ENCODE data around the gene PTPRO. TPM values are rescaled to one million over a fixed set of nuclear protein-coding genes. Genes with fewer than 3 reads are reported as not detected.

Gene PTPRO
- total and polyA plus RNA-seq, 10 of the 15 experiments (the other 5 are each of a cell fraction or from before 2014, with no cell fraction given): 1.2 to 5.3 (median 3.5) TPM

DNA sequence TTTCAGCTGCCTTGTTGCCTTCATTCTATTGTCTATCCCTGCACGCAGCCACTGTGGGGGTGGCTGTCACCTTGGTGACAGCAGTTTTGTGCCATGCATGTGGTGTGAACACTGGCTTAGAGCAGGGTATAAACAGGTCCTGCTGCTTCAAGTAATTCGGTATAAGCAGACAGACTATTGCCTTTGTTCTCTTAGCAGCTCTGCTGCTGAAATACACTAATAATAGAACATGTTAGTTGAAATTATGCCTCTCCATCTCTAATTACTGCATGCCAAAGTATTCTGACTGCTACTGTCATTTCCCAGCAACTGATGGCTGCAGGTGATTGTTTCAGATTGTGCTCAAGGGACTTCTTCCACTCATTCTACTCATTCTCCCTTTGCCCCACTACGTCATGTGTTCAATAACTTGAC lies 34.6 kb downstream of the PTPRO start (continued):
- TF ChIP-seq, protein P1, sequence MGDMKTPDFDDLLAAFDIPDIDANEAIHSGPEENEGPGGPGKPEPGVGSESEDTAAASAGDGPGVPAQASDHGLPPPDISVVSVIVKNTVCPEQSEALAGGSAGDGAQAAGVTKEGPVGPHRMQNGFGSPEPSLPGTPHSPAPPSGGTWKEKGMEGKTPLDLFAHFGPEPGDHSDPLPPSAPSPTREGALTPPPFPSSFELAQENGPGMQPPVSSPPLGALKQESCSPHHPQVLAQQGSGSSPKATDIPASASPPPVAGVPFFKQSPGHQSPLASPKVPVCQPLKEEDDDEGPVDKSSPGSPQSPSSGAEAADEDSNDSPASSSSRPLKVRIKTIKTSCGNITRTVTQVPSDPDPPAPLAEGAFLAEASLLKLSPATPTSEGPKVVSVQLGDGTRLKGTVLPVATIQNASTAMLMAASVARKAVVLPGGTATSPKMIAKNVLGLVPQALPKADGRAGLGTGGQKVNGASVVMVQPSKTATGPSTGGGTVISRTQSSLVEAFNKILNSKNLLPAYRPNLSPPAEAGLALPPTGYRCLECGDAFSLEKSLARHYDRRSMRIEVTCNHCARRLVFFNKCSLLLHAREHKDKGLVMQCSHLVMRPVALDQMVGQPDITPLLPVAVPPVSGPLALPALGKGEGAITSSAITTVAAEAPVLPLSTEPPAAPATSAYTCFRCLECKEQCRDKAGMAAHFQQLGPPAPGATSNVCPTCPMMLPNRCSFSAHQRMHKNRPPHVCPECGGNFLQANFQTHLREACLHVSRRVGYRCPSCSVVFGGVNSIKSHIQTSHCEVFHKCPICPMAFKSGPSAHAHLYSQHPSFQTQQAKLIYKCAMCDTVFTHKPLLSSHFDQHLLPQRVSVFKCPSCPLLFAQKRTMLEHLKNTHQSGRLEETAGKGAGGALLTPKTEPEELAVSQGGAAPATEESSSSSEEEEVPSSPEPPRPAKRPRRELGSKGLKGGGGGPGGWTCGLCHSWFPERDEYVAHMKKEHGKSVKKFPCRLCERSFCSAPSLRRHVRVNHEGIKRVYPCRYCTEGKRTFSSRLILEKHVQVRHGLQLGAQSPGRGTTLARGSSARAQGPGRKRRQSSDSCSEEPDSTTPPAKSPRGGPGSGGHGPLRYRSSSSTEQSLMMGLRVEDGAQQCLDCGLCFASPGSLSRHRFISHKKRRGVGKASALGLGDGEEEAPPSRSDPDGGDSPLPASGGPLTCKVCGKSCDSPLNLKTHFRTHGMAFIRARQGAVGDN (IDR thresholded peaks at IDR 0.05): no peak
- TF ChIP-seq SMC3 (IDR thresholded peaks at IDR 0.05; ENCODE audit: borderline replicate concordance, low read length) (no peak), ZBED1 (IDR thresholded peaks at IDR 0.05; ENCODE audit: borderline replicate concordance) (no peak), ESRRA (IDR thresholded peaks at IDR 0.05; ENCODE audit: low read length) (no peak), BCLAF1 (IDR thresholded peaks at IDR 0.05) (no peak), CHD2 (IDR thresholded peaks at IDR 0.05; ENCODE audit: borderline replicate concordance, low read depth, low read length) (no peak), HDAC6 (IDR thresholded peaks at IDR 0.05; ENCODE audit: unreplicated experiment) (no peak), KAT2A (conservative IDR thresholded peaks at IDR 0.05; ENCODE audit: control insufficient read depth, low read depth, low read length) (no peak), ETV6 (conservative IDR thresholded peaks at IDR 0.05 in 1 of 2, IDR thresholded peaks at IDR 0.05 in 1 of 2; ENCODE audit: borderline replicate concordance in 1 of 2, low read depth in 1 of 2) (no peak), NFYB (IDR thresholded peaks at IDR 0.05; ENCODE audit: insufficient read depth, low read depth, low read length) (no peak), HCFC1 (IDR thresholded peaks at IDR 0.05; ENCODE audit: low read length) (no peak), FOXM1 (IDR thresholded peaks at IDR 0.05; ENCODE audit: low read depth, low read length) (no peak), MXI1 (IDR thresholded peaks at IDR 0.05; ENCODE audit: low read depth, low read length) (no peak), EED (IDR thresholded peaks at IDR 0.05; ENCODE audit: low read depth) (no peak), GABPA (IDR thresholded peaks at IDR 0.05; ENCODE audit: low read depth) (no peak)

Data from GM12878 (cell line).